Kidney (tissue), 22 donors: ENCODE data around the gene TNRC6A. TPM values are rescaled to one million over a fixed set of nuclear protein-coding genes. Genes with fewer than 3 reads are reported as not detected.

Source experiments
- DNase-seq, 5 donors: peaks; one replicate each; pipeline ENCODE4 v3.0.0-alpha.2; 2013 to 2020
- FAIRE-seq: peaks from 2 replicates; lab custom pipeline; 2012; peaks lifted over from hg19 to GRCh38; lab: Jason Lieb, UNC
- H3K27ac ChIP-seq, 2 donors: one replicate each; pipeline ENCODE4 v1.7.0; 2013; ENCODE audit warnings: low read depth in 2 of 2, low read length in 2 of 2, inconsistent platforms in 1 of 2
- H3K27me3 ChIP-seq: one replicate; pipeline ENCODE4 v1.7.1; 2013; ENCODE audit warnings: low read length, inconsistent platforms; ENCODE audit not compliant: control insufficient read depth, insufficient read depth
- H3K36me3 ChIP-seq, 3 donors: one replicate each; pipeline versions ENCODE4 v1.7.0 to v1.7.1; 2013; ENCODE audit warnings: low read length in 3 of 3, control low read depth in 1 of 3, inconsistent platforms in 1 of 3; ENCODE audit not compliant: insufficient read depth in 3 of 3, control insufficient read depth in 2 of 3
- H3K4me1 ChIP-seq, 3 donors: one replicate each; pipeline versions ENCODE4 v1.7.0 to v1.7.1; 2013; ENCODE audit warnings: low read length in 3 of 3, inconsistent platforms in 1 of 3, low read depth in 1 of 3; ENCODE audit not compliant: control insufficient read depth in 2 of 3, insufficient read depth in 2 of 3
- H3K4me3 ChIP-seq, 3 donors: one replicate each; pipeline versions ENCODE4 v1.7.0 to v1.8.1; 2013; ENCODE audit warnings: low read length in 3 of 3, control low read depth in 1 of 3, inconsistent platforms in 1 of 3
- H3K9ac ChIP-seq, 3 donors: one replicate each; pipeline versions ENCODE4 v1.7.0 to v1.7.1; 2013; ENCODE audit warnings: low read length in 3 of 3, control low read depth in 1 of 3, inconsistent platforms in 1 of 3
- H3K9me3 ChIP-seq, 3 donors: one replicate each; pipeline versions ENCODE4 v1.7.0 to v1.7.1; 2013; ENCODE audit warnings: low read length in 3 of 3, control low read depth in 1 of 3, inconsistent platforms in 1 of 3; ENCODE audit not compliant: control insufficient read depth in 2 of 3, insufficient read depth in 1 of 3
- CTCF ChIP-seq: IDR thresholded peaks from 3 replicates; pipeline ENCODE4 v1.5.1; 2012; ENCODE audit warnings: mild to moderate bottlenecking, moderate library complexity, borderline replicate concordance; ENCODE audit not compliant: insufficient read depth; ENCODE audit errors: extremely low read depth
- intact Hi-C: fragments of 100-400 bp; cut with DNase I; formaldehyde crosslinking; loops from one replicate; pipeline ENCODE4 v1.11.1; 2022
- long read RNA-seq, 10 donors: library from polyadenylated mRNA in 1 of 10; unstranded in 1 of 10; transcript quantifications; one replicate each; pipeline ENCODE4 v2.0.0 and lab custom pipeline, GENCODE V29; 2021 to 2026
- polyA plus RNA-seq: library from polyadenylated mRNA; stranded (reverse); fragments of 350-450 nt; fragmentation: Illumina TruSeq; extraction: RNeasy Lipid Tissue Mini Kit (QIAGEN cat#74804); gene quantifications from one replicate; pipeline ENCODE4 v1.2.3, GENCODE V29; 2014; ENCODE audit warnings: low read depth, low replicate concordance; ENCODE audit not compliant: insufficient read depth
- total RNA-seq: library from RNA; stranded (reverse); fragmentation: NEBNext Ultra II Directional; extraction: Animal tissue kit (Norgen Biotek cat#: 25700); gene quantifications from one replicate; pipeline ENCODE4 v1.2.1, GENCODE V29; 2021
- donor health status: control.
- donor health status: control.
- donor health status: control.
- donor health status: control.
- donor health status: control.
- donor health status: DM: yes; HTN: yes; CAD: no.
- donor health status: Normal renal cell carcinoma (clear cell type).

TNRC6A gene
- total RNA-seq = 61.9 TPM
- polyA plus RNA-seq = 8.0 TPM
- long read RNA-seq, donor 1, partial matches to known transcripts = 46 of 46 reads
- long read RNA-seq, donor 1, other reads (novel, unspliced or antisense) = 0 of 46 reads
- long read RNA-seq, donor 2, partial matches to known transcripts = 46 of 48 reads
- long read RNA-seq, donor 2, other reads (novel, unspliced or antisense) = 0 of 48 reads
- long read RNA-seq, donor 3, partial matches to known transcripts = 11 of 12 reads
- long read RNA-seq, donor 3, other reads (novel, unspliced or antisense) = 0 of 12 reads
- long read RNA-seq, donor 4, partial matches to known transcripts = 7 of 7 reads
- long read RNA-seq, donor 4, other reads (novel, unspliced or antisense) = 0 of 7 reads
- long read RNA-seq, donor 5 = 0 reads
- long read RNA-seq, donor 6, partial matches to known transcripts = 5 of 5 reads
- long read RNA-seq, donor 6, other reads (novel, unspliced or antisense) = 0 of 5 reads
- long read RNA-seq, donor 7, partial matches to known transcripts = 16 of 25 reads
- long read RNA-seq, donor 7, other reads (novel, unspliced or antisense) = 9 of 25 reads
- long read RNA-seq, donor 8, partial matches to known transcripts = 50 of 50 reads
- long read RNA-seq, donor 8, other reads (novel, unspliced or antisense) = 0 of 50 reads
- long read RNA-seq, donor 9 = 0 reads
- long read RNA-seq, donor 10, partial matches to known transcripts = 78 of 81 reads
- long read RNA-seq, donor 10, other reads (novel, unspliced or antisense) = 0 of 81 reads

GRCh38 chr16:24729243-24729950, at the start of gene TNRC6A:
Gene TNRC6A, plus strand, starts transcription at chr16:24729651. Its CDS starts 191 bp downstream, at chr16:24729842.
- Histone ChIP-seq H3K27me3 (no peaks in the 10 kb centered on the region), H3K4me3 (peak within 1 kb of the TSS; percentile 84 to 97 (median 89)), H3K9me3 (no peaks in the 10 kb centered on the region), H3K4me1 (peaks cover 3 to 17% (median 11%) of the 10 kb centered on the region in 3 donors), H3K9ac (peak within 1 kb of the TSS; percentile 72 to 96 (median 80)), H3K27ac (peak within 1 kb of the TSS; percentile 96 to 97), H3K36me3 (no peaks in the 10 kb centered on the region)
- intact Hi-C loops = no loop called here
- FAIRE-seq = no peak
- peak; percentile 93 to 97 (median 95) for DNase-seq
- TF ChIP-seq CTCF = no peak

- intact Hi-C loops = no loop called here
- peak in 1 of 5 donors; percentile 23 for DNase-seq
- H3K9me3 ChIP-seq = no peaks in the 10 kb centered on the region
- no peak overlapping the region for H3K4me3 ChIP-seq
- no peak overlapping the region for H3K27ac ChIP-seq
- H3K9ac ChIP-seq = no peak overlapping the region
- TF ChIP-seq CTCF = no peak
- no peaks in the 10 kb centered on the region for H3K27me3 ChIP-seq
- H3K36me3 ChIP-seq = no peaks in the 10 kb centered on the region
- no peak for FAIRE-seq
- H3K4me1 ChIP-seq = peaks cover 0 to 4% (median 0%) of the 10 kb centered on the region in 3 donors
Measured at GRCh38 chr16:24681793-24682192, 47.7 kb upstream of the TNRC6A start.

- no peak overlapping the region for H3K9ac ChIP-seq
- peaks cover 0 to 4% (median 0%) of the 10 kb centered on the region in 3 donors for H3K4me1 ChIP-seq
- no peak overlapping the region for H3K4me3 ChIP-seq
- no peak for FAIRE-seq
- no peaks in the 10 kb centered on the region for H3K27me3 ChIP-seq
- no peak for TF ChIP-seq CTCF
- no peak for DNase-seq
- no peaks in the 10 kb centered on the region for H3K9me3 ChIP-seq
- intact Hi-C loops = no loop called here
- no peak overlapping the region for H3K27ac ChIP-seq
- no peaks in the 10 kb centered on the region for H3K36me3 ChIP-seq
Measured at GRCh38 chr16:24683250-24683649, 46.2 kb upstream of the TNRC6A start.
